Psoas muscle (tissue), 8 donors: ENCODE data around the gene CAMTA1. TPM values are rescaled to one million over a fixed set of nuclear protein-coding genes. Genes with fewer than 3 reads are reported as not detected.
"Not testable (repeated sequence)": the region's sequence is repeated elsewhere in the genome, so short reads cannot be mapped to it uniquely, and the experiment has no call there.

Experiments
- ATAC-seq, 4 donors: fragments of 200-7000 bp; cut with Tn5 transposase; one replicate each; pipeline ENCODE4 v1.9.1; 2020; ENCODE audit warnings: moderate library complexity in 3 of 4, mild to moderate bottlenecking in 2 of 4
- DNase-seq, 2 donors: peaks; one replicate each; pipeline ENCODE4 v3.0.0-alpha.2; 2020
- H3K27ac ChIP-seq: fragments of 200-600 bp; one replicate; pipeline ENCODE4 v1.8.0; 2022
- H3K27me3 ChIP-seq, 3 donors: fragments of 200-600 bp in 1 of 3; one replicate each; pipeline versions ENCODE4 v1.6.1 to v1.8.0; 2013 to 2022; ENCODE audit warnings: low read length in 2 of 3, mild to moderate bottlenecking in 2 of 3, moderate library complexity in 1 of 3; ENCODE audit not compliant: insufficient read depth in 3 of 3
- H3K36me3 ChIP-seq, 2 donors: fragments of 200-600 bp in 1 of 2; one replicate each; pipeline versions ENCODE4 v1.6.1 to v1.8.0; 2013 to 2022; ENCODE audit warnings: low read depth in 1 of 2, mild to moderate bottlenecking in 1 of 2, moderate library complexity in 1 of 2; ENCODE audit not compliant: insufficient read depth in 1 of 2
- H3K4me1 ChIP-seq: fragments of 200-600 bp; one replicate; pipeline ENCODE4 v1.8.0; 2022
- H3K4me3 ChIP-seq: fragments of 200-600 bp; one replicate; pipeline ENCODE4 v1.8.0; 2022; ENCODE audit warnings: mild to moderate bottlenecking
- H3K9me3 ChIP-seq: fragments of 200-600 bp; one replicate; pipeline ENCODE4 v1.8.0; 2022
- CTCF ChIP-seq: fragments of 200-600 bp; IDR thresholded peaks from one replicate; pipeline ENCODE4 v1.8.0; 2022; ENCODE audit warnings: antibody characterized with exemption
- WGBS, 3 donors: extraction: QIAGEN DNeasy Blood & Tissue Kit; methylation state at CpG; one replicate each; pipeline versions ENCODE4 v1.1.6 to v1.1.7; 2013; 5-methylcytosine and 5-hydroxymethylcytosine counted together
- intact Hi-C, 2 donors: fragments of 100-400 bp; cut with DNase I; formaldehyde crosslinking; loops; one replicate each; pipeline versions ENCODE4 v1.11.0 to v1.14.2; 2022
- polyA plus RNA-seq, 3 donors: library from polyadenylated mRNA; stranded (reverse); fragments of 200-250 nt; gene quantifications; one replicate each; pipeline ENCODE4 v1.2.3, GENCODE V29; 2013
- total RNA-seq, 4 donors: library from RNA; stranded (reverse); fragmentation: NEBNext Ultra II Directional in 2 of 4; extraction: Animal tissue kit (Norgen Biotek cat#: 25700) in 2 of 4; gene quantifications; one replicate each; pipeline versions ENCODE4 v1.2.1 to v1.2.4, GENCODE V29; 2021 to 2023
- donor health status: healthy with polysubstance abuse.
- donor health status: DM: no; HTN: no; CAD: no; lungs with moderate emphysema.
- donor health status: Bipolar disorder and iron deficiency.
- donor health status: healthy.
- donor health status: DM: yes; HTN: yes; CAD: no.
- donor health status: DM: no; HTN: no; CAD: no.
- donor health status: DM: no; HTN: no; CAD: no.
- donor health status: DM: yes; HTN: yes; CAD: no.

CAMTA1 gene
- total and polyA plus RNA-seq, 7 donors = 64.6 to 206 (median 76.5) TPM

GRCh38 chr1:7690496-7691182, 905.4 kb downstream of the CAMTA1 start:
- WGBS, 3 donors = 87 to 89% (median 88%) methylated on average over 17 of the region's 17 CpGs
- no peak overlapping the region for H3K4me3 ChIP-seq
- intact Hi-C loops = no loop called here
- DNase-seq = no peak
- no peak for TF ChIP-seq CTCF
- peaks cover 0 to 2% (median 0%) of the 10 kb centered on the region in 3 donors for H3K27me3 ChIP-seq
- H3K4me1 ChIP-seq = no peaks in the 10 kb centered on the region
- no peak overlapping the region for H3K27ac ChIP-seq
- H3K9me3 ChIP-seq = no peaks in the 10 kb centered on the region
- H3K36me3 ChIP-seq = no peaks in the 10 kb centered on the region
- ATAC-seq = no peak

GRCh38 chr1:7691576-7691975, 906.3 kb downstream of the CAMTA1 start:
- no peaks in the 10 kb centered on the region for H3K4me1 ChIP-seq
- H3K27ac ChIP-seq = no peak overlapping the region
- ATAC-seq (no peak), DNase-seq (no peak)
- intact Hi-C loops = no loop called here
- WGBS, 3 donors = 86 to 94% (median 91%) methylated on average over 3 of the region's 3 CpGs
- no peaks in the 10 kb centered on the region for H3K36me3 ChIP-seq
- no peak for TF ChIP-seq CTCF
- peaks cover 0 to 2% (median 0%) of the 10 kb centered on the region in 3 donors for H3K27me3 ChIP-seq
- H3K9me3 ChIP-seq = no peaks in the 10 kb centered on the region
- no peak overlapping the region for H3K4me3 ChIP-seq

GRCh38 chr1:7692005-7692404, 906.8 kb downstream of the CAMTA1 start:
- Histone ChIP-seq H3K36me3 (no peaks in the 10 kb centered on the region), H3K4me3 (no peak overlapping the region), H3K27ac (no peak overlapping the region), H3K9me3 (no peaks in the 10 kb centered on the region), H3K27me3 (peaks cover 0 to 2% (median 0%) of the 10 kb centered on the region in 3 donors), H3K4me1 (no peaks in the 10 kb centered on the region)
- ATAC-seq (no peak), DNase-seq (no peak)
- TF ChIP-seq CTCF = no peak
- WGBS, 3 donors = 84 to 92% (median 89%) methylated on average over 3 of the region's 3 CpGs
- intact Hi-C loops = no loop called here

- DNase-seq, H3K4me1 ChIP-seq, H3K9me3 ChIP-seq, H3K27ac ChIP-seq, H3K4me3 ChIP-seq, H3K36me3 ChIP-seq, intact Hi-C loops, H3K27me3 ChIP-seq, ATAC-seq: not testable (repeated sequence)
- 72 to 90% (median 75%) methylated on average over 5 of the region's 5 CpGs for WGBS, 3 donors
Measured at GRCh38 chr1:7693037-7693436, 907.8 kb downstream of the CAMTA1 start.

- no peaks in the 10 kb centered on the region for H3K36me3 ChIP-seq
- H3K4me3 ChIP-seq = no peak overlapping the region
- 28 to 59% (median 35%) methylated on average over 2 of the region's 2 CpGs for whole genome bisulfite sequencing, 3 donors
- H3K4me1 ChIP-seq = no peaks in the 10 kb centered on the region
- no peak for ATAC-seq
- intact Hi-C loops = no loop called here
- no peak overlapping the region for H3K27ac ChIP-seq
- H3K27me3 ChIP-seq = peaks cover 0 to 2% (median 0%) of the 10 kb centered on the region in 3 donors
- no peaks in the 10 kb centered on the region for H3K9me3 ChIP-seq
- TF ChIP-seq CTCF = no peak
- DNase-seq = no peak
Measured at GRCh38 chr1:7693662-7694061, 908.4 kb downstream of the CAMTA1 start.
